Rectal smooth muscle tissue (tissue), 1 donor: ENCODE data around the gene DNAJC7.

Source experiments
- H3K27ac ChIP-seq: one replicate; pipeline ENCODE4 v1.7.0; 2013; ENCODE audit warnings: low read depth, low read length, inconsistent platforms
- H3K27me3 ChIP-seq: one replicate; pipeline ENCODE4 v1.7.0; 2013; ENCODE audit warnings: low read length; ENCODE audit not compliant: control insufficient read depth, insufficient read depth
- H3K36me3 ChIP-seq: one replicate; pipeline ENCODE4 v1.7.0; 2013; ENCODE audit warnings: low read length; ENCODE audit not compliant: control insufficient read depth, insufficient read depth
- H3K4me1 ChIP-seq: one replicate; pipeline ENCODE4 v1.7.0; 2013; ENCODE audit warnings: low read length; ENCODE audit not compliant: control insufficient read depth, insufficient read depth
- H3K4me3 ChIP-seq: one replicate; pipeline ENCODE4 v1.7.0; 2013; ENCODE audit warnings: low read length
- H3K9ac ChIP-seq: one replicate; pipeline ENCODE4 v1.7.0; 2013; ENCODE audit warnings: low read length

DNAJC7 gene, protein sequence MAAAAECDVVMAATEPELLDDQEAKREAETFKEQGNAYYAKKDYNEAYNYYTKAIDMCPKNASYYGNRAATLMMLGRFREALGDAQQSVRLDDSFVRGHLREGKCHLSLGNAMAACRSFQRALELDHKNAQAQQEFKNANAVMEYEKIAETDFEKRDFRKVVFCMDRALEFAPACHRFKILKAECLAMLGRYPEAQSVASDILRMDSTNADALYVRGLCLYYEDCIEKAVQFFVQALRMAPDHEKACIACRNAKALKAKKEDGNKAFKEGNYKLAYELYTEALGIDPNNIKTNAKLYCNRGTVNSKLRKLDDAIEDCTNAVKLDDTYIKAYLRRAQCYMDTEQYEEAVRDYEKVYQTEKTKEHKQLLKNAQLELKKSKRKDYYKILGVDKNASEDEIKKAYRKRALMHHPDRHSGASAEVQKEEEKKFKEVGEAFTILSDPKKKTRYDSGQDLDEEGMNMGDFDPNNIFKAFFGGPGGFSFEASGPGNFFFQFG

DNA sequence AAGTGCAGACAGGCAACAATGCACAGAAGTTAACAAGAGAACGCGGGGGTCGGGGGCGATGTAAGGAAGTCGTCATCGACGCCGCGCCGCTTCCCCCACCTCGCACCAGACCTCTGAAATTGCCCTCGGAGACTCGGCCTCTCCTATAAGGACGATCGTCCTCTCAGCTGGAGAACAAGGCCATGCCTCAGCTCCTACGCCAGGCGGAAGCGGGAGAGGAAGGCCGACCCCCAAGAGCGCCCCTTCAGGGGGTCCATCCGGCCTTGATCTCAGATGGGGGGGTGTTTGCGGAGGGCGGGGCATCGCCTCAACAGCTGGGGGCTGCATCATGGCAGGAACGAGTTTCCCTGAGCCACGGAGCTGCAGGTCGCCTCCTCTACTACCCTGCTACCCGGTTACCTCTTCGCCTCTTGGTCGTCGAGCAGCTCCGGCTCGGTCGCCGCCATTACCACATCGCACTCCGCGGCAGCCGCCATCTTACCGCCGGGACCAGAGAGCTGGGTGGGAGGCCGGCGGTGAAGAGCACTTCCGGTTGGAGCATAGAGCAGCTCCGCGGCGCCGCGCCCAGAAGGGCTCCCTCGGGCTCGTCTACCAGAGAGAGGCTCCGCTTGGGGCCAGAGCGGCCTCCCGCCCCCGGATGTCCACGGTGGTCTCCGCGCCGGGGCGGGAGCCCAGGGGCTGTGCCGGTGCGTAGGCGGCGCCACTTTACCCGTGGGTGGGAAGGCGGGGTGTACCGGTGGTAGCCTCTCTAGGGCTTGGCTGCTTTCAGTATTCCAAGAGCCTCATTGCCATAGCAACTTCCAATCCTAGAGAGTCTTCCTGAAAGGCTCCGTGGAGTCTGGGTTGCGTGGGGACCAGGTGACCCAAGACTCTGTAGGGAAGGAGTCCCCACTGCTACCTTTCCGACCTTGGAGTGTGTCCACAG, at the start of gene DNAJC7:
TSS of gene DNAJC7 (minus strand) at position 499 of the 925 bp plus-strand sequence. CDS start at position 476, 23 bp downstream.
- peaks cover 11% of the 10 kb centered on the region for H3K4me1 ChIP-seq

DNA sequence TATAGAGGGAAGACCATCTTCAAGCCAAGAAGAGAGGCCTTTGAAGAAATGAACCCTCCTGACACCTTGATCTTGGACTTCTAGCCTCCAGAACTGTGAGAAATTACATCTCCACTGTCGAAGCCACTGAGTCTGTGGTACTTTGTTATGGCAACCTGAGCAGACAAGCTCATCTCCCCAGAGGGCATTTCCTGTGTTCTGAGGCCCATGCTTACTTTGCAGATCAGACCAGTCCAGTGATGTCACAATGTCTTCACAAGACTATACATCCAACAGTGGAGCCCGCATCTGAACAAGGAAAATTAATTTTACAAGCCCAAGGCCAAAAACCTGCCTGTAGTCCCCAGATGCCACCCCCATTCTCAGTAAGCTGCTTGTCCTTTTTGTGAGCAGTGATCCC, 48.0 kb upstream of the DNAJC7 start:
- H3K4me1 ChIP-seq = no peaks in the 10 kb centered on the region
- H3K4me3 ChIP-seq = no peak overlapping the region
- no peaks in the 10 kb centered on the region for H3K36me3 ChIP-seq
- H3K27me3 ChIP-seq = no peaks in the 10 kb centered on the region
- no peak overlapping the region for H3K9ac ChIP-seq
- no peak overlapping the region for H3K27ac ChIP-seq

More for the DNA sequence above, at the start of gene DNAJC7:
- Histone ChIP-seq H3K4me3 (peak within 1 kb of the TSS; percentile 97), H3K36me3 (peaks cover 2% of the 10 kb centered on the region), H3K27me3 (no peaks in the 10 kb centered on the region), H3K9ac (peak within 1 kb of the TSS; percentile 98), H3K27ac (peak within 1 kb of the TSS; percentile 94)

DNA sequence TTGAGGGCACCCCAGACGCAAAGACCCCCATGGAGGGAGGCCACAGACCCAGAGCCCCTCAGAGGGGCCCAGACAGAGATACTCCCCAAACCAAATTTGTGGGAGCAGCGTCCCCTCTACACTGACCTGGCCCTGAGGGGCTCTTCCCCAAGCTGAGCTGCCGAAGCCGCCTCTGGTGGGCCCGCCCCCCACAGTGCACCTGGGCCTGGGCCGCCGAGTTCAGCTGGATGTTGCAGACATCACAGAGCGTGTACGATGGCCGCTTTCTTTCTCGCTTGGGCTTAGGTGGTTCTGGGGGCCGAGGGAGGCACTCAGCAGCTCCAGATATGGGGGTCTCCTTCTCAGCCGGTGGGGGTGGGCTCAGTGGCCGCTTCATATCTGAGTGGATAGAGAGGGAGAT, 45.4 kb upstream of the DNAJC7 start:
- Histone ChIP-seq H3K27ac (no peak overlapping the region), H3K4me3 (no peak overlapping the region), H3K4me1 (no peaks in the 10 kb centered on the region), H3K9ac (no peak overlapping the region), H3K27me3 (no peaks in the 10 kb centered on the region), H3K36me3 (no peaks in the 10 kb centered on the region)

DNA sequence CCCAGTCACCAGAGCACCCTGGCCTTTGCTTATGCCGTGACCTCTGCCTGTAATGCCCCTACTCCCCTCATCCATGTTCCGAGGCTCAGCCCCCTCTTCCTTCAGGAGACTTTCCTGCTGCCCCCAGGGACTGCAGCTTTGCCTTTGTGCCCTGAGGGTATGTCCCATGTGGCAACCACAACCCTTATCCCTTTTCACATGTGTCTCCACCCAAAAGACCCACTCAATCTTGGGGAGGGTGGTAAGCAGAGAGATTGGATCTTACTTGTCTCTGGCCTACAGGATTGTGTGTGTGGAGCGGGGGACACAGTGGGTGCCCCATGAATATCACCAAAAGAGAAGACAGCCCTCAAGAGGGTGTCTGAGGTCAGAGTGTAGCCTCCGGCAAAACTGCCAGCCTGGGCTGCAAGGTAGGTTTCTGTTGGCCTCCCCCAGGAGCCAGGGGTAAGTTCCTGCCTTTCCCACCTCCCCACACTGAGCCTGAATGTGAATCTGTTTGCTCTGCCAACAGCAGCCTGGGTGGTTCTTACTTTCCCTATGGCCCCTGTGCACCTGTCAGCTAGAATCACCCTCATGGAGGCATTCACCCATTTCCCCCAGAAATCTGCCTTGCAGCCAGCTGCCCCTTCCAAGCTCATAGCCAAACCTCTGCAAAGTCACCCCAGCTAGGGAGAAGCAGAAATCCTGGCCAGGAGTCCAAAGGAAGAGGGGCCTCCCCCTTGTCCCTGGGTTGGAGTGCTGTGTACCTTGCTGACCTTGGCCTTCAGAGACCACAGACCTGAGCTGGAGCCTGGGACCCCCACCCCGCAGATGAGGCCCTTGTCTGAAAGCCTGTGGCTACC, 44.6 kb upstream of the DNAJC7 start:
- H3K36me3 ChIP-seq = no peaks in the 10 kb centered on the region
- no peak overlapping the region for H3K27ac ChIP-seq
- no peak overlapping the region for H3K4me3 ChIP-seq
- H3K9ac ChIP-seq = no peak overlapping the region
- no peaks in the 10 kb centered on the region for H3K27me3 ChIP-seq
- no peaks in the 10 kb centered on the region for H3K4me1 ChIP-seq

DNA sequence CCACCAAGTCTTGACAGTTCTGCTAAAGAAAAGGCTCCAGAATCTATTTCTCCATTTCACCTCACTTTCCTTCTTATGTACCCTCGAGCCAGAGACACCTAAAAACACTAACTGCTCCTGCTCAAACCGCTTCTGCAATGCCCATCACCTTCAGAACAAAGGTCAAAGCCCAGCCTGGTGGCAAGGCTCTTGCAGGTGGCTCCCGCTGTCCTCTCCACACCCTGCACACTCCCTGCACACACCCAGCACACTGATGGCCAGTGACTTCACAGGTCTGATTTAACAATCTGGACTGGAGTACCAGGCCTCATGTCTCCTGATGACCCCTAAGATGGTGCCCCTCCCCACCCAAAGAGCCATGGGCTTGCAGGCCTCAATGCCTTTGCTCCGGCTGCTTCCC, 43.0 kb upstream of the DNAJC7 start:
- Histone ChIP-seq H3K27ac (no peak overlapping the region), H3K4me3 (no peak overlapping the region), H3K9ac (no peak overlapping the region), H3K36me3 (no peaks in the 10 kb centered on the region), H3K27me3 (peaks cover 3% of the 10 kb centered on the region), H3K4me1 (no peaks in the 10 kb centered on the region)

DNA sequence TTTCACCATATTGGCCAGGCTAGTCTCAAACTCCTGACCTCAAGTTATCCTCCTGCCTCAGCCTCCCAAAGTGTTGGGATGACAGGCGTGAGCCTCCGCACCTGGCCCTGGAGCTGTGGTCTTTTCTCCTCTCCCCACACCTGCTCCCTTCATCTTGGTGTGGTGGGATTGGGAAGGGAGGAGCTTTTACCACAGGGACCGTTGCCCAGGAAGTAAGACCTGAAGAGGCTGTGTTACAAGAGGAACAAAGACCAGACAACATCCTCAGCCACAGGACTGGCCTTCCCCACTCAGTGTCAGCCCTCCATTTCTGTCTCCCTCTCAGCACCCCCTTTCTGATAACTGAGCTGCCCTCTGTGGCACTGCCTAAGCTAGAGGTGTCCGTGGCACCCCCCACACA, 42.6 kb upstream of the DNAJC7 start:
- H3K36me3 ChIP-seq = no peaks in the 10 kb centered on the region
- no peak overlapping the region for H3K4me3 ChIP-seq
- no peak overlapping the region for H3K27ac ChIP-seq
- H3K9ac ChIP-seq = no peak overlapping the region
- H3K4me1 ChIP-seq = no peaks in the 10 kb centered on the region
- peaks cover 4% of the 10 kb centered on the region for H3K27me3 ChIP-seq

DNA sequence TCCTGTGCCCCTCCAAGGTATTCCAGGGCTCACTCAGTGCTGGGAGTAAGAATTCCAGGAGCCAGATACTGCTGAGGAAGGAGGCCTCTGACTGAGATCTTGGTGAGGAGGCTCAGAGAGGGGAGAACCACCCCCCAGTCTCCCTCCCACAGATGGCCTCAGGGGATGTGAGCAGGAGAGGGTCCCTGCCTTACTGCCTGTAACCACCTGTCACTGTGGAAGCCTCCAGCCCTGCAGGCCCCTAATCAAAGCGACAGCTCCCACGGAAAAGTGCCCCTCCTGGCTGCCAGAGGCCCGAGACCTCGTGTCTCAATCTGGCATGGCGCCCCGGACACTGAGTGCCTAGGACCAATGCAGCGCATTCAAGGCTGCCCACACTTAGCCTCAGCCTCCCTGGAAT, 40.8 kb upstream of the DNAJC7 start:
- no peaks in the 10 kb centered on the region for H3K36me3 ChIP-seq
- no peaks in the 10 kb centered on the region for H3K4me1 ChIP-seq
- H3K27ac ChIP-seq = no peak overlapping the region
- no peak overlapping the region for H3K4me3 ChIP-seq
- H3K9ac ChIP-seq = no peak overlapping the region
- peaks cover 8% of the 10 kb centered on the region for H3K27me3 ChIP-seq

DNA sequence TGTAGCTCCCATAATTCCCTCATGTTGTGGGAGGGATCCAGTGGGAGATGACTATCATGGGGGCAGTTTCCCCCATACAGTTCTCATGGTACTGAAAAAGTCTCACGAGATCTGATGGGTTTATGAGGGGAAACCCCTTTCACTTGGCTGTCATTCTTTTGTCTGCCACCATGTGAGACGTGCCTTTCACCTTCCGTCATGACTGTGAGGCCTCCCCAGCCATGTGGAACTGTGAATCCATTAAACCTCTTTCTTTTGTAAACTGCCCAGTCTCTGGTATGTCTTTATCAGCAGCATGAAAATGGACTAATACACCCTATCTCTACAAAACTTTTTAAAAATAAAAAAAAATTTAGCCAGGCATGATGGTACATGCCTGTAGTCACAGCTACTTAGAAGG, 39.4 kb upstream of the DNAJC7 start:
- Histone ChIP-seq H3K4me3 (no peak overlapping the region), H3K36me3 (no peaks in the 10 kb centered on the region), H3K27ac (no peak overlapping the region)

DNA sequence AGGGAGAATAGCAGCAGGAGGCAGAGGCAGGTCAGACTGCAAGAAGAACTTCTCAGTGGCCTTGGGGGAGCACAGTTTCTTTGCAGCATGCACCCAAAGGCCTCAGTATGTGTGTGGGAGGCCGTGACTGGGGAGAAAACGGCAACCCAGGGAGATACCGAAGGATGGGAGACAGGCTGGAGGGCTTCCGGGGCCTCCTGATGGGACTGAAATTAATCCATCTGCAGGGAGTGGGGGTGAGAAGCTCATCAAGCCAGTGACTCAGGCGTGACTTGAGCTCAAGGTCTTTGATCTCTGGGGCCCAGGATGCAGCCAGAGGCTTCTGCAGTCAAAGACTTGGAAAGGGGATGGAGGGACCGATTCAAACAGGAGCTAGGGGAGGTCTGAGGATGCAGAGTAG, 38.3 kb upstream of the DNAJC7 start:
- Histone ChIP-seq H3K9ac (no peak overlapping the region), H3K36me3 (no peaks in the 10 kb centered on the region), H3K4me1 (no peaks in the 10 kb centered on the region), H3K27ac (no peak overlapping the region), H3K4me3 (no peak overlapping the region), H3K27me3 (peaks cover 8% of the 10 kb centered on the region)

More for the DNA sequence above, 39.4 kb upstream of the DNAJC7 start:
- Histone ChIP-seq H3K27me3 (peaks cover 8% of the 10 kb centered on the region), H3K9ac (no peak overlapping the region), H3K4me1 (no peaks in the 10 kb centered on the region)

DNA sequence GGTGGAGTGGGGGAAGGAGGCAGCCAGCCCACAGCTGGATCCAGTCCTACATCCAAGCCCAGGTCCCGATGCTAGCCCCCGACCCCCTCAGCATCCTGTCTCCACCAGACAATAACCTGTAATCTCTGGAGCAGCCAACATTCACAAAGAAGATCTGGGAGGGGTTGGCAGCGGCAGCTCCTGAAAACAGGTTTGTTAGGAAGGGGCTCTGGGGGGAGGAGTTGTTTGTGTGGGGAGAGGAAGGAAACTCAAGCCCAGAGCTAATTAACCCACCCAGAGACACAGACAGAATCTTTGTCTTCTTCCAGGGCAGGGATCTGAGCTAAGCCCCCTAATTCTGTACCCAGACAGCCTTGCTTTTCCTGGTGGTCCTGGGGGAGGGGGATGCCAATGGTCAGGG, 37.8 kb upstream of the DNAJC7 start:
- no peak overlapping the region for H3K9ac ChIP-seq
- no peaks in the 10 kb centered on the region for H3K4me1 ChIP-seq
- no peak overlapping the region for H3K4me3 ChIP-seq
- H3K27ac ChIP-seq = no peak overlapping the region
- peaks cover 8% of the 10 kb centered on the region for H3K27me3 ChIP-seq
- H3K36me3 ChIP-seq = no peaks in the 10 kb centered on the region

DNA sequence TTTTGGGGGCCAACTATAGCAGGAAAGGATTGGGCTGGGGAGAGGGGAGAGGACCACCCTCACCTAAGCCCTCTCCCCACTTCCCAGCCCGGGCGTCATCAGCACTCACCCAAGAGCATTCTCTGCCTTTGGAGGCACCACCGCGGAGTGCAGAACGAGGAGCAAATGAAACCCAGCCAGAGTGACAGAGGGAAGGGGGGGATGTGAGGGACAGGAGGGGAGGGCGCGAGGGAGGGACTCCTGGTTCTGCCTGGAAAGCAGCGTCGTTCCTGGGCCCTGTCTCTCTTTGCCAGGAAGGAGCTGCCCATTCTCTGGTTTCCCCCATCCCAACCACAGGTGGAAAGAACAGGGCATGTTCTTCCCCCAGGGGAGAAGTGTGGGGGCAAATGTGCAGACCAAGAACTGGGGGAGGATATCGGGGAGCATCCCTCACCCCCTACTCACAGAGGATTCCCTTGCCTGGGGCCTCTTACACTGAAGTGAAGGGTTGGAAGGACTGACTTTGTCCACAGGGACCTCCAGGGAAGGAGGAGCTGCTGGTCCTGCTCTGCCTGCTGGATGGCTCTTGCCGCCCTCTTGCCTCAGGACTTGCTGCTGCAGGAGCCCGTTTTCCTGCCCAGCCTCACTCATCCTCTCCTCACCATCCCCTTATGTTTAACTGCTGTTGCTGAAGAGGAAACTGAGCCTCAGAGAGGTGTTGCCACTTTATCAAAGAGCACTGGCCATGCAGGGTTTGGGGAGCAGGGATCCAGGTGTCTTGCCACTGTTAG, 36.7 kb upstream of the DNAJC7 start:
- Histone ChIP-seq H3K4me1 (peaks cover 3% of the 10 kb centered on the region), H3K4me3 (no peak overlapping the region), H3K9ac (no peak overlapping the region), H3K27ac (no peak overlapping the region), H3K27me3 (peaks cover 8% of the 10 kb centered on the region), H3K36me3 (no peaks in the 10 kb centered on the region)
